Fibroblast of lung (primary cell): Measurements from ENCODE around the gene CPE. TPM values are rescaled to one million over a fixed set of nuclear protein-coding genes. Genes with fewer than 3 reads are reported as not detected.

ENCODE experiments used
- DNase-seq, 2 donors: peaks; one replicate each; pipeline versions ENCODE4 v3.0.0 to v3.0.0-alpha.2; 2010; ENCODE audit warnings: low read depth in 2 of 2
- H2AFZ ChIP-seq: 2 replicates; pipeline ENCODE4 v1.5.1; 2012; ENCODE audit warnings: low read length, control low read depth, inconsistent platforms
- H3K27ac ChIP-seq: 2 replicates; pipeline ENCODE4 v1.5.1; 2011; ENCODE audit warnings: low read length, control low read depth; ENCODE audit not compliant: insufficient read depth
- H3K27me3 ChIP-seq: 2 replicates; pipeline ENCODE4 v1.5.1; 2011; ENCODE audit warnings: mild to moderate bottlenecking, low read length; ENCODE audit not compliant: control insufficient read depth, insufficient read depth
- H3K36me3 ChIP-seq: 2 replicates; pipeline ENCODE4 v1.5.1; 2011; ENCODE audit warnings: low read length; ENCODE audit not compliant: control insufficient read depth, insufficient read depth
- H3K4me1 ChIP-seq: 2 replicates; pipeline ENCODE4 v1.5.1; 2011; ENCODE audit warnings: low read length; ENCODE audit not compliant: control insufficient read depth, insufficient read depth; ENCODE audit errors: extremely low read depth
- H3K4me2 ChIP-seq: 2 replicates; pipeline ENCODE4 v1.5.1; 2011; ENCODE audit warnings: low read length, control low read depth; ENCODE audit not compliant: insufficient read depth; ENCODE audit errors: extremely low read depth
- H3K4me3 ChIP-seq, 4 experiments: fragments of 200-600 bp in 1 of 4; sonication (generic) in 1 of 4; replicated peaks in 1 of 4; 2 replicates each; pipeline ENCODE4 v1.5.1; 2011 to 2016; ENCODE audit warnings: low read length in 4 of 4, low read depth in 3 of 4, mild to moderate bottlenecking in 3 of 4, control low read depth in 2 of 4, inconsistent platforms in 1 of 4, mixed read lengths in 1 of 4; ENCODE audit not compliant: insufficient read depth in 1 of 4; ENCODE audit errors: control extremely low read depth in 1 of 4
- H3K79me2 ChIP-seq: 2 replicates; pipeline ENCODE4 v1.5.1; 2012; ENCODE audit warnings: mild to moderate bottlenecking, low read length, inconsistent platforms; ENCODE audit not compliant: control insufficient read depth, insufficient read depth
- H3K9ac ChIP-seq: 2 replicates; pipeline ENCODE4 v1.5.1; 2011; ENCODE audit warnings: mild to moderate bottlenecking, low read length, control low read depth; ENCODE audit not compliant: insufficient read depth
- H3K9me3 ChIP-seq: 2 replicates; pipeline ENCODE4 v1.5.1; 2012; ENCODE audit warnings: low read depth, low read length; ENCODE audit not compliant: control insufficient read depth, insufficient read depth
- H4K20me1 ChIP-seq: 2 replicates; pipeline ENCODE4 v1.5.1; 2011; ENCODE audit warnings: low read length; ENCODE audit not compliant: control insufficient read depth, insufficient read depth; ENCODE audit errors: extremely low read depth
- CTCF ChIP-seq, 2 donors: IDR thresholded peaks in 1 of 2; conservative IDR thresholded peaks in 1 of 2; 1 replicate in 1 of 2; 2 replicates in 1 of 2; pipeline ENCODE4 v1.5.1; 2011 to 2012; ENCODE audit warnings: low read length in 2 of 2, control low read depth in 1 of 2, inconsistent platforms in 1 of 2, low read depth in 1 of 2, mild to moderate bottlenecking in 1 of 2
- EZH2 ChIP-seq: IDR thresholded peaks from 2 replicates; pipeline ENCODE4 v1.5.1; 2012; ENCODE audit warnings: low read length, control low read depth, mild to moderate bottlenecking; ENCODE audit errors: missing control alignments
- polyA plus RNA-seq, 2 donors: library from polyadenylated mRNA; depleted of rRNA in 1 of 2; stranded (reverse) in 1 of 2; unstranded in 1 of 2; fragments of >200 nt; gene quantifications; 2 replicates each; pipeline ENCODE4 v1.2.1, GENCODE V29; 2011 to 2012; ENCODE audit warnings: missing spikeins in 1 of 2
- total RNA-seq: library from RNA; depleted of rRNA; stranded (reverse); fragments of >200 nt; gene quantifications from 2 replicates; pipeline ENCODE4 v1.2.1, GENCODE V29; 2014

CPE gene
- total and polyA plus RNA-seq, 2 donors (not counting 1 experiment from before 2014, with no cell fraction given), result 20.2 to 51.7 TPM

- Histone ChIP-seq H3K4me3 (no peak overlapping the region), H3K4me2 (no peak overlapping the region), H3K36me3 (no peaks in the 10 kb centered on the region)
These were observed 86.1 kb downstream of the CPE start for GRCh38 chr4:165464813-165465381.

GRCh38 chr4:165470009-165470408 is 91.2 kb downstream of the CPE start:
- Histone ChIP-seq H3K36me3 (no peaks in the 10 kb centered on the region), H3K27ac (no peak overlapping the region), H3K9me3 (no peaks in the 10 kb centered on the region), H3K4me3 (no peak overlapping the region), H3K9ac (no peak overlapping the region), H3K4me2 (no peak overlapping the region), H3K27me3 (no peaks in the 10 kb centered on the region), H2AFZ (no peak overlapping the region), H4K20me1 (no peaks in the 10 kb centered on the region), H3K79me2 (no peaks in the 10 kb centered on the region), H3K4me1 (no peaks in the 10 kb centered on the region)
- TF ChIP-seq CTCF (conservative IDR thresholded peaks at IDR 0.05 in 1 of 2, IDR thresholded peaks at IDR 0.05 in 1 of 2; ENCODE audit: low read depth in 1 of 2, low read length in 2 of 2), result no peak
- no peak for TF ChIP-seq EZH2
- DNase-seq, result no peak

More at GRCh38 chr4:165464813-165465381, 86.1 kb downstream of the CPE start:
- Histone ChIP-seq H3K4me1 (no peaks in the 10 kb centered on the region), H3K9me3 (no peaks in the 10 kb centered on the region), H3K9ac (no peak overlapping the region), H3K27me3 (no peaks in the 10 kb centered on the region), H2AFZ (no peak overlapping the region), H3K79me2 (no peaks in the 10 kb centered on the region), H4K20me1 (no peaks in the 10 kb centered on the region), H3K27ac (no peak overlapping the region)
- TF ChIP-seq CTCF (conservative IDR thresholded peaks at IDR 0.05 in 1 of 2, IDR thresholded peaks at IDR 0.05 in 1 of 2; ENCODE audit: low read depth in 1 of 2, low read length in 2 of 2) (peak; percentile 68 to 73), EZH2 (no peak)
- peak; percentile 36 to 73 for DNase-seq

GRCh38 chr4:165472943-165473676 is 94.3 kb downstream of the CPE start:
- H3K4me1 ChIP-seq, result no peaks in the 10 kb centered on the region
- no peaks in the 10 kb centered on the region for H3K79me2 ChIP-seq
- H4K20me1 ChIP-seq, result no peaks in the 10 kb centered on the region
- H3K9ac ChIP-seq, result no peak overlapping the region
- DNase-seq, result no peak
- no peak overlapping the region for H3K27ac ChIP-seq
- no peak overlapping the region for H3K4me2 ChIP-seq
- no peak overlapping the region for H3K4me3 ChIP-seq
- no peaks in the 10 kb centered on the region for H3K27me3 ChIP-seq
- H3K36me3 ChIP-seq, result no peaks in the 10 kb centered on the region
- no peak overlapping the region for H2AFZ ChIP-seq
- TF ChIP-seq EZH2 (no peak), CTCF (conservative IDR thresholded peaks at IDR 0.05 in 1 of 2, IDR thresholded peaks at IDR 0.05 in 1 of 2; ENCODE audit: low read depth in 1 of 2, low read length in 2 of 2) (no peak)
- H3K9me3 ChIP-seq, result no peaks in the 10 kb centered on the region
